NCI-H1417 (cell line): ENCODE measurements around the gene DGKB.

Experiments used
- DNase-seq, 3 experiments: peaks; one replicate each; lab custom pipeline; 2025; lab: John Stamatoyannopoulos, UW

DGKB gene

GRCh38 chr7:14209896-14210484 is 692.6 kb downstream of the DGKB start:
- peak in 1 of 3 experiments; percentile 24 for DNase-seq

DNA sequence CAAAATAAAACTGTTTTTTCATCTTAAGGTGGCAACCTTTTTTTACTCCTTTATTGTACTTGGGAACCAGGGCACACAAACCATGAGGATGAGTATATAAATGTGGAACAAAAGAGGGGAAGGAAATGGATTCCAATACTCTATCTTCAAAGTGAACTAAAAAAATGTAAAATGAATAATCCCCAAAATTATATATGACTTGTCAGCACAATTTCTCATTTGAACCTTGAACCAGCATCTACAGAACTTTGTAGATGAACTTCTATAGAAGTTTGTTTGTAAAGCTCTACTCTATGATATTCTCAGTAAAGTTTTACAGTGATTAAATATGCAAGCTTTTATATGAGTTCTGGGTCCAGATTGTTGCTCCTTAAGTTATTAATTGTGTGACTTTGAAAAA is 694.8 kb downstream of the DGKB start:
- DNase-seq = no peak

DNA sequence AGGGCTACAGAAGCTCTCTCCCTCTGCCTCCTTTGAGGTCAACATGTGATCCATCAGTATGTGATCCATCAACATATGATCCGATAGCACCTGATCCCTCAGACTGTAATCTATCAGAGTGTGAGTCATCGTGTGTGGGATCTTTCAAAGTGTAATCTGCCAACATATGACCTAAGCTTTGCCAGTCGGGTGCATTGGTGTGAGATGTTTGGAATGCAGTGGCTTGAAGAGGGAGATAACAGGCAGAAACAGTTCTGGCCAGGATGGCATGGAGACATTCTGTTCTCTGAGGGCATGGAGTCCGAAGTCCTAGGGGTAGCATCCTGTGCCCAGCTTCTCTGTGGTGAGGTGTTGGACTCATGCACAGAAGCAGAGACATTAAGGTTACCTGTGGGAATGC is 695.4 kb downstream of the DGKB start:
- DNase-seq = no peak

DNA sequence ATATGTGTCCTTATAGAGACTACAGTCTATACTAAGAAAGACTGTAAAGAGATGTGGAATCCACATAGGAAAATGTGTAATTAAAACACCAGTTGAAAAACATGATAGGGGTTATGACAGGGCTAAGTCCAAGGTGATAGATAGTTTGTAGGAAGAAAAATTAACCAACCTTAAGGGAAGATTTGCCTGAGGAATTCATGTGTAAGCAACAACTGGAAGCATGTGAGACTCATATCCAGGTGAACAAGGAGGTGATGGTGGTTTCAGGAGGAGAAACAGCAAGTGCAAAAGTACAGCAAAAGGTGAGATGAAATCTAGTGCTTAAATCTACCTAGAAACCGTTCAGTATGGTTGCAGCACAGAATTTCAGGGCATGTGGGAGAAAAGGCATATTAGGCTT is 696.4 kb downstream of the DGKB start:
- DNase-seq = no peak

DNA sequence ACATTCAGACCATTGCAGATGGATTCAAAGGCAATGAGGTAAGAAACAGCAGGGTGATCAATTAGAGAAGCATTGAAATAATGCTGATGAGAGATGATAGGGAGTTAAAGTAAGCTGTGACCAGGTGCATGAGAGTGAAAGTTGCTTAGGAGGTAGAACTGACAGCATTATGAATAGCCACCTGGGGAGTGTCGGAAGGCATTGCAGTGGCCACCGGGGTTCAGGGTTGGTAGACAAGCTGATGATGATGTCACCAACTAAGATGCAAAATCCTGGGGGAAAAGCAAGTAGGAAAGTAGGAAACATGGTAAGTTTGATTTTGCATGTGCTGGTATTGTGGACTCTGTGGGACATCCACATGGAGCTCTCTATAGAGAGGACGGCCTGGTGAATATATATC is 701.2 kb downstream of the DGKB start:
- DNase-seq = peak in 1 of 3 experiments; percentile 40

- no peak for DNase-seq
Observed at GRCh38 chr7:14199336-14199735, 703.2 kb downstream of the DGKB start.

DNA sequence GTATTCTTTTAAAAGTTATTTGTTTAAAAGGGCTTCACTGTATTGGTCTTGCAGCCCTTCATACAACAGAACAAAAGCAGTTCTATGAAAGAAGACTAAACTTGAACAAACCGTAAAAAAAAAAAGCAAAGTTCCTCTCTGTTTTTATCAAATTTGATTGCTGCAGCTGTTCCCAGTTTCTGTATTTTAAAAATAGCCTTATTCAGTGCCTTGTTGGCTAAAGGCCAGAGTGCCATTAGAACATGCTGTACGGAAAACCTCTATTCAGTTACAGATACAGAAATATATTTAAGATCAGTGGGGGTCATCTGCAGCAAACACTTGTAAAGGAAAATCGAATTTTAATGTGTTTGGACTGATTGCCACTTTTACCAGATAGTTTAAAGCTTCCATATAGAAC is 705.3 kb downstream of the DGKB start:
- peak in 2 of 3 experiments; percentile 18 to 44 for DNase-seq

DNA sequence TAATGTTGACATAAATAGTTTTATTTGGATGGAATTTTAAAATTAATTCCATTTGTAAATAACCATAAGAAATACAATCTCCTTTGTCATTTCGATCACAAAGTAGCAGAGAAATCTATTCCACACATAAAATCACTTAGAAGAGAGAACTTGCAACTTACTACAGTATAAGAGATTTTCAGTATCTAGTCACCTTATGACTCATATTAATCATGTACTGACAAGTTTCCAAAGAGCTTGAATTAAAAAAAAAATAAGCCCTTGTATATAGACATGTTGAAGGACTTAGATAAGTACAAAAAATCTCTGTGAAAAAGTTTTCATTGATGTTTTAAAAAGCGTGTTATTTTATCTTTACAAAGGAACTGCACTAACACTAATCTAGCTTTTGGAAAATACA is 706.0 kb downstream of the DGKB start:
- no peak for DNase-seq

DNA sequence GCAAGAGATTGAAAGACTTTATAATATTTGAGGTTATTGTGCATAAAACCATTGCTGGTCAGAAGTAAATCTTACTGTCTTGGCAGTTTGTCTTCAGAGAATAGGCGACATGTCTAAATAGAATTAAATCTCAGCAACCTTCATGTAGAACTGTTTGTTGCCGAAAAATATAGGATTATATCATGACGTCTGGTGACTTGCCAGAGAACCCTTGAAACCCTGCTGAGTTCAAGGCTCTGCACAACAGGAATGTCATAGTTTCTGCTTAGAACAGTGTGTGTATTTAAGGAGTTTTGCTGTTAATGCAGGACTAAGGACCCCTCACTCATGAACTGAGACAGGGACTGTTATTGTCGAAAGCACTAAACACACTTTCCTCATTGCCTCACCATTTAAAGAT is 706.7 kb downstream of the DGKB start:
- no peak for DNase-seq

DNA sequence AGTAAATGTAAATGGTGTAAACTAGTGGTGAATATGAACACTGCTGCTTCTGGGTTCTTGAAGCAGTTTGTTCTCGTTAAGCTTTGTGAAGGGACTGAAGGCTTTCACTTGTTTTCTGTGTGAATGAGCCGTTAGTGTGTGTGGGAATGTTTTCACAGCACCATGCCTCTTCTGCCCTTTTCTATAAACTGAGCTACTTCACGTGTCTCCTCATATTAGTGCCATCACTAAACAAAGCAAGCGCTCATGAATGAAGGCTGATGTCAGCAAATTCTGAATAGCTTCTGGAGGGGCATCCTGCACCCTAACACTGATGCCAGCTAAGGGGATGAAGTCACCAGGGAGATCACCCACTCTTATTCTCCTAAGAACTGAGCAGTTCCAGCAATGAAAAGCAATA is 707.5 kb downstream of the DGKB start:
- no peak for DNase-seq

DNA sequence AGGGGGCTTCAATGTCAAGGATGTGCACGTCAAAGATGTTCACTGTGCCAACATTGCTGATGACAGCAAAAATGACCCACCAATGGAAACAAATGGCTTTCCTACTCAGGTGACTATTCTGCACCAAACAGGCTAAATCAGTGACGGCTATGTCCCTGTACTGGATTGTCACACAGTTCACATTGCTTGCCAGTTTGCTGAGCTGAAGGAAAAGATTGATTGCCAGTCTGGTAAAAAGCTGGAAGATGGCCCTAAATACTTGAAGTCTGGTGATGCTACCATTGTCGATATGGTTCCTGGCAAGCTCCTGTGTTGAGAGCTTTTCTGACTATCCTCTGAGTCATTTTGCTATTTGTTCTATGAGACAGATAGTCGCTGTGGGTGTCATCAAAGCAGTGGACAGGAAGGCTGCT is 710.9 kb downstream of the DGKB start:
- DNase-seq = no peak

GRCh38 chr7:14184292-14184864 is 718.2 kb downstream of the DGKB start:
- DNase-seq = no peak

- no peak for DNase-seq
Observed at GRCh38 chr7:14179781-14180180, 722.8 kb downstream of the DGKB start.

GRCh38 chr7:14177876-14178275 is 724.7 kb downstream of the DGKB start:
- no peak for DNase-seq

DNA sequence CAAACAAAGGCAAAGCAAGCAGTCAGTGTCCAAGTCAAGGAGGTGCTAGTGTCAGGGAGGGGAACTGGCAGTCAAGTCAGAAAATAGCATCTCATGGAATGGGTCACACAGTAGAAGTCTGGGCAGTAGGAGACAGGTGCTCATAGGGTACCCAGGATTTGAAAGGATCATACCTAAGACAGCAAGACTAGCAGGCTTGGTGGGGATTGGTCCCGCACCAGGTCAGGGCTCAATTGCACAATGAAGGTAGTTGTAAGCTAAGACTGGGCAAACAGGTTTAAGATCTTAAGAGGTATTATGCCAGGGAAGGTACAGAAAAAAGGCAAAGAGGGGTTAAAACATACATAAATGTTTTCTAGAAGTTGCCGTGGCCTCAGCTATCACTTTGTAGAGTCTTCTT is 731.7 kb downstream of the DGKB start:
- no peak for DNase-seq

- DNase-seq = no peak
Observed at GRCh38 chr7:14158111-14158510, 744.4 kb downstream of the DGKB start.

- no peak for DNase-seq
Observed at GRCh38 chr7:14156436-14156835, 746.1 kb downstream of the DGKB start.

DNA sequence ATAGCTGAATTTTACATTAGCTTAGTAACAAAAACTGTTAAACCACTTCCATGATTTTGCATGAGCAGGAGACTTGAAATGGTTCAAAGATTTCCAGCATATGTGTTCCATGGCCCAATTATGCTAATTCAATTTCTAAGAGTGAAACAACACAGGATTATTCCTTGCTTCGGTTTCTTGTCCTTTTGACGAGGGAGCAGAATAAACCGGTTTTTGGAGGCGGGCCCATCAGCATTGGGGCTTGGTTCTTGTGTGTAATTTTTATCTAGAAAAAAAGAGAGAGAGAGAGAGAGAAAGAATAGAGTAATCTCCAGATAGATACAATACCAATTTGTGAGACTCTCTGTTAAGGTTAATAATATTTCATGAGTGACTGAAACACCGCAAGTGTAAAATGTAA is 753.6 kb downstream of the DGKB start:
- DNase-seq = no peak

GRCh38 chr7:14147532-14147931 is 755.0 kb downstream of the DGKB start:
- DNase-seq = peak in 1 of 3 experiments; percentile 57

GRCh38 chr7:14144538-14144937 is 758.0 kb downstream of the DGKB start:
- peak in 2 of 3 experiments; percentile 36 to 82 for DNase-seq

- DNase-seq = no peak
Observed at GRCh38 chr7:14144109-14144508, 758.4 kb downstream of the DGKB start.

- no peak for DNase-seq
Observed at GRCh38 chr7:14137676-14138075, 764.9 kb downstream of the DGKB start.

DNA sequence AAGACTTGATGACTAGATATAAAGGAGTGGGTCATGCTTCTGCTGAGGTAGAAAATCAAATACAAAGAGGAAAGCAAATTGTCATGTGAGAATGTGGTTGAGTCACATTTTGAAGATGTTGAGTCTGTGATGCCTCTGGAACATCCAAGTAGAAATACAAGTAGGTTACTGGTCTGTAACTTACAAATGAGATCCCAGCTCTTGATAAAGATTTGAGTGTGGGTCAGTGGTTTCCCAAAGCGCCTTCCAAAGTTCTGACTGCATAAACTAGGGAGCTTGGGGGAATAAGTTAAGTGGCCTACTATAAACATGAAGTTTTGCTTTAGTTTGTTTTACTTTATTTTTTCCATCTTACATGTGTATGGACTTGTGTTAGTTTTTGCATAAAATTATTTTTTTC is 768.8 kb downstream of the DGKB start:
- no peak for DNase-seq

GRCh38 chr7:14125998-14126397 is 776.6 kb downstream of the DGKB start:
- DNase-seq = no peak
